ENCODE results near the gene GPR31.
"Not testable (repeated sequence)": the region's sequence is repeated elsewhere in the genome, so short reads cannot be mapped to it uniquely, and the experiment has no call there.

Gene GPR31

DNA sequence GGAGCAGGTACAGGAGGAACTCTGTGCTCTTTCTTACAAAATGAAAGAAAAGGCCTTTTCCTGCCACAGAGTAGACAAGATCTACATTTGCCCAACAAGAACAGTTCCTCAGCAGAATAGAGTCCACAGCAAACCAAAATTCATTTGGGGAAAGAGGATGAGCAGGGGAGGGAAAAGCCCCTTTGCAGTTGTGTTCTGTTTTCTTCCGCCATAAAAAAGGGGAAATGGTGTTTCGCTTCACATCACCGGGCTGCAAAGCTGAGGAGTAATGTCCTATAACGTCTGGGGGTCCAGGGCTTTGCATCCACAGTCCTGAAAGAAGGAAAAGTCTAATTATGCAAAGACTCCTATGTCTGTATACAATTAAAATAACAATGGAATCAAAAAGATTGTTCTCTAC is at the start of gene GPR31:
Gene GPR31, minus strand, starts transcription at position 118 of the 400 bp plus-strand sequence. CDS start 149 bp downstream, outside the sequence.
- DNase-seq, result no peak

DNA sequence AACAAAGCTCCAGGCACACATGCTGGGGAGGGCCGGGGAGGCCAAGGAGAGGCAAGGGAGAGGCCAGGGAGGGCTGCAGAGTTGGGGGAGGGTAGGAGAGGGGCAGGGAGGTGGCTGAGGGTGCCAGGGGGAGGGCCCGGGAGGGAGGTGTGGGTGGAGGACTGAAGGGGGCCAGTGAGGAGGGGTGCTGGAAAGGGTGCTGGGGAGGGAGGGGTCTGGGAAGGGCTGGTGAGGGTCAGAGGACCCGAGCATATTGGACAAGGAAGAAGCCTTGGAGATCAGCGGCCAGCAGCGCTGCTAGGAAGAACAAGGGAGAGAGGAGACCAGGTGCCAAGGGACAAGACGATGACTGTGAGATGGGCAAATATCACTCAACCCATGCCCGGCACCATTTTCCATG is 49.7 kb upstream of the GPR31 start:
- no peak for DNase-seq

DNA sequence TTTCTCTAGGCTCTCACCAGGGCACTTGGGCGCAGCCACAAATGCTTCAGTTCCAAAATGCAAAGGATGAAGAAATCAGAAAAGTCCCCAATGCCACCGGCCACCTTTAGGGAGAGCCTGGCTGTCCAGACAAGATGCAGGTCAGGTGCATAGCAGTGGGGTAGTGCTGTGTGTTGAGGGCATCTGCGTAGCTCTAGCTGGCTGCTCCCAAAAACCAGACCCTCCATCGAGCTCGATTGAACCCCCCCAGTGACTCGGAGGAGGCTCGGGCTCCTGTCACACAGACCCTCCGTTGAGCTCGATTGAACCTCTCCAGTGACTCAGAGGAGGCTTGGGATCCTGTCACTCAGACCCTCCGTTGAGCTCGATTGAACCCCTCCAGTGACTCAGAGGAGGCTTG is 47.5 kb upstream of the GPR31 start:
- DNase-seq, result not testable (repeated sequence)

GRCh38 chr6:167204059-167204348 is 46.2 kb upstream of the GPR31 start:
- DNase-seq, result peak; percentile 38

DNA sequence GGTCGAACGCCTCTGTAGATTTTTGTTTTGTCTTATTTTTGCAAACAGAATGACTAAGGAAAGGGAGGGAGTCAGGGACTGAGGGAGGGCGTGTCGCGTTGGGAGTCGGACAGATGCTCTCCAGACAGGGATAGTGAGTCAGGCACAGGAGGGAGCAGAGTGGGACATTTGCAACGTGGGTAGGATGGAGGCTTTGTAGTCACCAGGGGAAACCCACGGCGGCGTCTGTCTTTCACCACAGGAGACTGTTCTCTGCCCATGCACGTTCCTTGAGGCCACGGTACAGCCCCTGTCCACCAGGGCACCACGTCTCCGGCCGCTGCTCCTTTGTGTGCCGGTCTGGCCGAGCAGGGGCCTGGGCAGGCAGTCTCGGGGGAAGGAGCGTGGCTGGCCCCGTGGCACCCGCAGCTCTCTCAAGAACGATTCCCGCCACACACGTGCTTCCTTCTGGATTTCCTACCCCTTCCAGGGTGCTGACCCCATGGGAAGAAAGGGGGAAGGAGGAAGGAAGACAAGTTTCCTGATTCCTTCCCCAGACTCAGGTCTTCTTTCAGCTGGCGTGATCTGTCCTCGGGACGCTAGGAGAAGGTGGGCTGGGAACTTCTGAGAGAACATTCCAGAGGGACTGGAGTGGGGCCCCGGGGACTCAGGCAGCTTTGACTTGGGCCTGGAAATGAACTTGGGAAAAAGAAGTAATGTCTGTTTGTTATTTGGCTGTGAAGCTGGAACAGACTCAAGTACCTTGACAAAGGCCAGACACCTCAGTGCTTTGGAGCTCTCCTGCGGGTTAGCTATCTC is 45.7 kb upstream of the GPR31 start:
- DNase-seq, result not testable (repeated sequence)

DNA sequence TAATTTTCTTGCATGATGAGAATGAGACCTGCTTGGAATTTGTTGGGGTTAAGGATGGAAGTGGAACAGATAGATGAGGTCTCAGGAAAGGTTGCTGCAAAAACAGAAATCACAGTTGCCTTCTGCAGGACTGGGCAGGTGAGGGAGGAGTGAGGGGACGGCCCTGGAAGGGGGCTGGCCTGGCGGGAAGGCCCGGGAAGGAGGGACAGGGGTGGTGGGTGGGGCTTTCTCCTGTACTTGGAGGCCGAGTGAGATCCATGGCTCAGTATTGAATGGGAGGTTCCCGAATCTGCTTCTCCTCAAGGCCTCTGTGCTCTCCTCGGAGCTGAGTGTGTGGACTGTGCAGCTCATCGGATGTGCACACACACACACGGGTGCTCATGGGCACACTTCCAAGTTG is 44.8 kb upstream of the GPR31 start:
- DNase-seq, result not testable (repeated sequence)

GRCh38 chr6:167200806-167201205 is 43.0 kb upstream of the GPR31 start:
- no peak for DNase-seq

DNA sequence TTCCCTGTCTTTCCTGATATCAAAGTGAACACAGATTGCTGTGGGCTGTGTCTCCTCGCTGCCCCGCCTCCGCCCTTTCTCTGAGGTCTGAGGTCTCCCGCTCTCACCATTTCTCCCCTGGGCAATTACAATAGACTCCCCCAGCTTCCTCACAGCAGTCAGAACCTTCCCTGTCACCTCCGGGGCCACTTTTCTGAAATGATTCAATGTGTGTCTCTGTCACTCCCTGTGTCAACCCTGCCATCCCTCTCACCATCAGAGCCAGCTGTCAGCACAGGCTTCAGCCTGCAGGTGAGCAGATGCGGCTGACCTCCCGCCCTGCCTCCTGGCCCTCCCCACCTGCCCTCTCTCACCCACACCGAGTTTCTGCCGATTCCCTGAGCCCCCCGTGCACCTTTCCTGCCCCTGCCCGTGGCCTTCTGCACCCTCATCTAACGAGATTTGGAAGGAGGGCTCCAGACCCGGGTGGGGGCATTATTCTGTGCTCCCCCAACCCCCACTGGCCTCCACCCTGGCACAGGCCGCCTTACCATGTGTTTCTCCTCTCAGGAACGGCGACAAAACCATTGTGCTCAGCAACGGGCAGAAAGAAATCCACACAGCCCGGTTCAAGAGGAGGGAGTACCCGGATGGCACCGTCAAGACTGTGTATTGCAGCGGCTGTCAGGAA is 38.3 kb upstream of the GPR31 start:
- not testable (repeated sequence) for DNase-seq

- DNase-seq, result not testable (repeated sequence)
These were observed 35.8 kb upstream of the GPR31 start for GRCh38 chr6:167193515-167194125.

- DNase-seq, result not testable (repeated sequence)
These were observed 33.3 kb upstream of the GPR31 start for GRCh38 chr6:167191043-167191583.

DNA sequence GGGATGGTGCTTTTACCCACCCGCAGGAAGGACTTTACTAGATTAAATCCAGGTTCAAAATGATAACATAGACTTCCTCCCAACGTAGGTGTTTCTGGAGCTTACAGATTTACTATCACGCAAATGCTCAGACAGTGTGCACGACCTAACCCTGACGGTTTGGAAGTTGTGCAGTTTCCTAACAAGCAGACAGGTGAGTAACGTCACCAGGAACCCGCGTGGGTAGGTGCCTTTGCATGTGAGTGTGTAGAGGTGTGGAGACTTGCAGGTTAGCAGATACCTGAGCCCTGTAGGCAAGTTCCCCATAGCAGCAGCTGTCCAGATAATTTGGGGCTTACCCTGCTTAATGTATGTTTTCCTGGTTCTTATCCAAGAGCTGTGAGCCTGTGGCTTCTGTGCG is 29.5 kb upstream of the GPR31 start:
- DNase-seq, result not testable (repeated sequence)

DNA sequence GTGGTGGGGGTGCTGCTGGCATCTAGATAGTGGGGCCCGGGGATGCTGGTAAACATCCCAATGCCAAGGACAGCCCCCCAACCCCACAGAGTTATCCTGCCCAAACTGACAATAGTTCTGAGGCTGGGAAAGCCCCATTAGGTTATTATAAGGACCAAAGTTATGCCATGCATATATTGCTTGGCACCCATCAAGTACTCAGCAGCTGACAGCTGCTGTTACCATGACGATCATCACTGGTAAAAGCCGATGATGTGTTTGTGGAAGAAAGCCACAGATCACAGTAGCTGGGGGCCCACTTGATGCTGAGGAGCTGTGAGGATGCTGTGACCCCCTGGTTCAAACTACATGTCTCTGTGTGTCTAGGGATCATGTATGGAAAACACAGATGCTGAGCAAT is 27.3 kb upstream of the GPR31 start:
- DNase-seq, result not testable (repeated sequence)

DNA sequence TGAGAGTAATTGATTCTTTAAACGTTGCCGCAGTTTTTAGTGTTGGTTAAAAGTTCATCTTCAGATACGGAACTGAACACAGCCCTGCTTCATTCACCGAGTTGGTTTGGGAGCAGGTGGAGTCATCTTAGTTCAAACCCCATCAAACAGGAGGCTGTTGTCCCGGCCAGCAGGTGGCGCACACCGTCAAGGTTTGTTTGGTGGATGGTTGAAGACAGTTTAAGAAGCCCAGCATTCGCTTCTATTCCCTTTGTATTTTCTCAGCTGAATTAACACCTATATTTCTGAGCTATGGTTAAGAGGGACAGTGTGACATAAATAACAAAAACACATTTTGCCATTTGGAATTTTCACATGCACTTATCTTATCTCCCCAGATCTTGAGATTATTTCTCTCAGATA is 25.1 kb upstream of the GPR31 start:
- DNase-seq, result not testable (repeated sequence)

GRCh38 chr6:167181351-167181750 is 23.6 kb upstream of the GPR31 start:
- DNase-seq, result not testable (repeated sequence)

- DNase-seq, result not testable (repeated sequence)
These were observed 22.3 kb upstream of the GPR31 start for GRCh38 chr6:167180086-167180485.

GRCh38 chr6:167178896-167179655 is 21.3 kb upstream of the GPR31 start:
- not testable (repeated sequence) for DNase-seq

GRCh38 chr6:167177271-167177670 is 19.5 kb upstream of the GPR31 start:
- not testable (repeated sequence) for DNase-seq

DNA sequence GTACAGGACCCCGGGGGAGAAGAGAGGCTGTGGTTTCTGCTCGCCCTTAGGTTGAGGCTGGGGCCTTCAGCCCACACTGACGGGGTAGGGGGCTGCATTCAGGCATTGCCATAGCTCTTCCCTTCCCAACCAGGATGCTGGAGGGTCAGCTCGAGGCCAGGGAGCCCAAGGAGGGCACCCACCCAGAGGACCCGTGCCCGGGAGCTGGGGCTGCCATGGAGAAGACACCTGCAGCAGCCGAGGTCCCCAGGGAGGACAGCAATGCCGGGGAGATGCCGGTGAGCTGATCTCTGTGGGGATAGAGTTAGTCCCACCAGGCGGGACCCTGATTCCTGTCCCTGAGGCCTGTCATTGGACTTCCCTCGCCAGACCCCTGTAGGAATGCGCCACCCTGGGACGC is 14.2 kb upstream of the GPR31 start:
- DNase-seq, result not testable (repeated sequence)

DNA sequence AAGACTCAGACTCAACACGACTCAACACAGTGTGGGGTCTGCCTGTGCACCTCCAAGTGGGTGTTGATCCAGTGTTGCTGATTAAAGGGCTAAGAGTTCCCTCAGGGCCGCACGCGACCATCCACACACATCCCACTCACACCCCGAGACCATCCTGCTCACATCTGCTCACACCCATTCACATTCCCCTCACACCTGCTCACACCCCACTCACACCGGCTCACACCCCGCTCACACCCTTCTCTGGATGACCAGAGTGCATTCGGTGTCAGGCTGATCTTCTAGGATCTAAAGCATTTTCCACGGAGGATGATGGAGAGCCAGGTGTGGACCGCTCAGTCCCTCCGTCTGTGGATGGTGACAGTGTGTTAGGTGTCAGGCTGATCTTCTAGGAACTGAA is 13.5 kb upstream of the GPR31 start:
- DNase-seq, result not testable (repeated sequence)

DNA sequence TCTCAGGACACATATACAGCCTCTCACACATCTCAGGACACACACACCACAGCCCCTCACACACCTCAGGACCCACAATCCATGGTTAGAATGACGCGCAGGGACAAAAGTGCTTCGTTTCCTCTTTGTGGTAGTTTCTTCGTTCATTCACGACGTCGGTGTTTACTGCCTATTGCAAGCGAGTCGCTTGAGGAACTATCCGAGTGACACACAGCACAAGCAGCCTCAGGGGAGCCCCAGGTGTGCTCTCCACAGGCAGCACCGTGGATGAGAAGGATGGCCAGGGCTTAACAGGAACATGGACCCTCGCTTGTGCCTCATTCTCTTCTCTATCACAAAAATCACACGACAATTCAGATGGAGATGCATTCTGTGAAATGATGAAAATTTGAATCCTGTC is 12.1 kb upstream of the GPR31 start:
- not testable (repeated sequence) for DNase-seq

DNA sequence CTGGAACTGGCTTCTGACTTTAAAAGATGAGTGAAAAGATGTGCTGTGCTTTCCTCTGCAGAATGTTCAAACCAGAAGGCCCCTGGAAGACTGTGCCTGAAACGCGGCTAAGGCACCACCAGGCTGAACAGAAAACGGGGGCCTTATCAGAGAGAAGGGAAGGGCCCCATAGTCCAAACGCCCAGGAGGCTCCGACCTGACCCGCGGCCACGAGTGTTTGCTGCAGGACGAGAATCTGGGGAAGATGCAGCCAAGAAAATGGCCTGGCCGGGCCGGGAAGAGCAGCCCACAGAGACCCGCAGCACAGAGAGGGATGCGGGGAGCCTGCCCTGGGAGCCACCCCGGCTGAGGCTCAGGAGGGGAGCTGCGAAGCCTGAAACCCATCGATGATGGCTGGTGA is 10.5 kb upstream of the GPR31 start:
- not testable (repeated sequence) for DNase-seq

- not testable (repeated sequence) for DNase-seq
These were observed 9.9 kb upstream of the GPR31 start for GRCh38 chr6:167167699-167168098.
